HL-60 (cell line): Measurements from ENCODE around the gene VEGFB.

Source experiments
- CTCF ChIP-seq: IDR thresholded peaks from one replicate; pipeline ENCODE4 v1.5.1; 2011; ENCODE audit warnings: low read length, control low read depth, inconsistent platforms; ENCODE audit not compliant: insufficient read depth
- REST ChIP-seq: IDR thresholded peaks from 2 replicates; pipeline ENCODE4 v1.6.1; 2012; ENCODE audit warnings: low read depth; ENCODE audit not compliant: insufficient replicate concordance
- SPI1 ChIP-seq: IDR thresholded peaks from 2 replicates; pipeline ENCODE4 v1.6.1; 2012; ENCODE audit warnings: low read depth, mild to moderate bottlenecking, borderline replicate concordance

GRCh38 chr11:64192434-64192833 lies 42.0 kb upstream of the VEGFB start:
- TF ChIP-seq CTCF (no peak), REST (no peak), SPI1 (no peak)
